ENCODE results near the gene ZNF865.
A peak's percentile ranks its signal among the peaks of the same experiment; 100 is the strongest.

Gene ZNF865

DNA sequence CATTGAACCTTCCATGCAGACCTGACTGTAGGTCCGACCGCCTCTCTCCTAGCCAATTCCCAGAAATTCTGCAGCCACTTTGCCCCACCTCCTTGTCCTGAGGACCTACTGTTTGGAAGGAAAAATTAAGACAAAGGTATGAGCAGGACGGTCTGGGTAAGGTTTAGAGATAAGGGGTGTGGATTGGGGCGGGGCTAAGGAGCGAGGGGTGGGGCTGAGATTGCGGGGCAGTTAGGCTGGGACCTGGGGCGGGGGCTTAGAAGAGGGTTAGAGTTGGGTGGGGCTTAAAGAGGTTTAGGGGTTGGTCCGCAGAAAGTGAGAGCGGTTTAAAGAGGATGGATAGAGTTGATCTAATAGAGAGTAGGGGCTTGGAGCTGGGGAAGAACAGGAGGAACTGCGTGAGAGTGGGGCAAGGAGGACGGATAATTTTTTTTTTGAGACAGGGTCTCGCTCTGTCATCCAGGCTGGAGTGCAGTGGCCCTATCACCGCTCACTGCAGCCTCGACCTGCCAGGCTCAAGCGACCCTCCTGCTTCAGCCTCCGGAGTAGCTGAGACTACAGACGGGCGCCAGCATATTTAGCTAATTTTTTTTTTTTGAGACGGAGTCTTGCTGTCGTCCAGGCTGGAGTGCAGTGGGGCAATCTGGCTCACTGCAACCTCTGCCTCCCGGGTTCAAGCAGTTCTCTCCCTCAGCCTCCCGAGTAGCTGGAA is 1.7 kb upstream of the ZNF865 start:
- Mint-ChIP-seq H3K27ac (peak overlapping the region in 1 of 2 donors; percentile 87), H3K9me3 (peaks cover 0 to 2% of the 10 kb centered on the region in 2 donors), H3K4me1 (ENCODE audit: low read depth in 2 of 2) (peaks cover 43 to 45% of the 10 kb centered on the region in 2 donors), H3K27me3 (no peaks in the 10 kb centered on the region), H3K4me3 (peak overlapping the region; percentile 85 to 86), H3K36me3 (ENCODE audit: insufficient read depth) (peaks cover 42% of the 10 kb centered on the region)
- ATAC-seq (replicated peaks): no peak
- no peak for DNase-seq

DNA sequence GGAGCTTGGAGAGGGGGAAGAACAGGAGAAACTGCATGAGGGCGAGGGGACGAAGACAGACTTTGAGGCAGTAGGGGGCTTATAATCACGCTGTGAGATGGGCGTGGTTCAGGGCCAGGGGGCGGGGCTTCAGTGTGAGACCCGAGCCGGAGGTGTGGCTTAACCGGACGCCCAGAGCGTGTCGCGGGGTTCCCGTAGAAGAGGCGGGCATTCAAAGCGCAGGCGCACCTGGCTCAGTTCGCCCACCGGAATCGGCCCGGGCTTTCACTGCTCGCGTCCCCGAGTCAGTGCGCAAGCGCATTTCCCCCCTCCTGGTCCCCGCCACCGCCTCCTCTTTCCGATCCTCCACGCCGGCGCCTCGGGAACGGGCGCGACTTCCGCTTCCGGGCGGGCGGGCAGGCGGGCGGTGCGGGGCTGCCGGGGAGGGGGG is 225 bp upstream of the ZNF865 start:
- Mint-ChIP-seq H3K4me1 (ENCODE audit: low read depth in 2 of 2) (peaks cover 50 to 54% of the 10 kb centered on the region in 2 donors), H3K9me3 (no peaks in the 10 kb centered on the region), H3K36me3 (ENCODE audit: insufficient read depth) (peaks cover 38% of the 10 kb centered on the region), H3K27ac (peak overlapping the region; percentile 80 to 87), H3K27me3 (no peaks in the 10 kb centered on the region), H3K4me3 (peak overlapping the region; percentile 85 to 86)
- peak; percentile 76 for ATAC-seq (replicated peaks)
- DNase-seq: peak; percentile 92 to 96 (median 95)

DNA sequence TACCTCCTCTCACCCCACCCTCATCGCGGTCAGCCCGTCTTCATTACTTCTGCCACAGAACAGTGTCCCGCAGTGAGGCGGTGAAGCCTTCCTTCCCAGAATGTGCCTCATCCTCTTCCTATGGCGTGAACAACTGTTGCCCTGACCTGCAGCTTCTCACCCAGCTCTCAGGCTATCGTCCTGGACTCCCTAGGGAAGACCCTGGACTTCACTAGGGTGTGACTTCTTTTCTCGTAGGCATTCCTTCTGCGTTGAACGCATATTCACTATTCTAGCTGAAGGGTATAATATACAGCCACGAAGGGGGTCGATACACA is 982 bp downstream of the ZNF865 start:
- DNase-seq (no peak), ATAC-seq (replicated peaks) (no peak)
- Mint-ChIP-seq H3K36me3 (ENCODE audit: insufficient read depth) (peaks cover 40% of the 10 kb centered on the region), H3K27me3 (no peaks in the 10 kb centered on the region), H3K9me3 (no peaks in the 10 kb centered on the region), H3K4me3 (peak overlapping the region; percentile 85 to 86), H3K27ac (peak overlapping the region; percentile 80 to 87), H3K4me1 (ENCODE audit: low read depth in 2 of 2) (peaks cover 47% of the 10 kb centered on the region in 2 donors)

DNA sequence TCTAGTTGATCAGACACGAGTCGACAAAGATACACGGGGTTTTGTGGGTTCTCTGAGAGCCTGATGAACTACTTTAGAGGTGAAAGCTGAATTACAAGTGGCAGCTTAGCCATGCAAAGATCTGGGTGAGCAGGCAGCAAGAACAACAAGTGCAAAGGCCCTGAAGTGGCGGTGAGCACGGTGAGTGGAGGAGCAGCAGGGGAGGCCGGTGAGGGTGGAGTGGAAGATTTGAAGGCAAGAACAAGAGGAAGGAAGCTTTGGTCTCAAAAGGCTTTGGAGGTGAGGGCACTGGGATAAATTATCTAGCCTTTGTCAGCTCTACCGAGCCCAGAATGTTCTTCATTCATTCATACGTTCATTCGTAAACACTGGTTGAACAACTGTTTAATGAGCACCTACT is 1.4 kb downstream of the ZNF865 start:
- Mint-ChIP-seq H3K36me3 (ENCODE audit: insufficient read depth) (peaks cover 40% of the 10 kb centered on the region), H3K27me3 (no peaks in the 10 kb centered on the region), H3K4me3 (peak overlapping the region; percentile 85 to 86), H3K4me1 (ENCODE audit: low read depth in 2 of 2) (peaks cover 46 to 47% of the 10 kb centered on the region in 2 donors), H3K27ac (peak overlapping the region; percentile 80 to 87), H3K9me3 (no peaks in the 10 kb centered on the region)
- DNase-seq: no peak
- ATAC-seq (replicated peaks): no peak

DNA sequence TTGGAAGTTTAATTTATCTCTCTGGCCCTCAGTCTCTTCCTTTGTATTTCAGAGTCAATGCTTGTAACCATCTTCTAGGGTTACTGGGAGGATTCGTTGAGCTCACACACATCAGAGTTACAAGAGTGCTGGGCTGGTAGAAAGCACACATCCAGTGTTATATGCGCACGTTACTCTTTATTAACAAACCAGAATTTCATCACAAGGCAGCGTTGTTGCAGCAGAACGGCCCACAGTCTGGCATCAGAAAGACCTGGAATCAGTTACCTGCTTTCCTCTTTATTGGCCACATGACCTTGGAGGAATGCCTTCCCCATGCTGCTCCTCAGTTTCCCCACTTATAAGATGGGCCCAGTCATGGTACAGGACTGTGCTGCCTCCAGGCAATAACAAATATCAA is 3.9 kb downstream of the ZNF865 start:
- ATAC-seq (replicated peaks): no peak
- Mint-ChIP-seq H3K4me1 (ENCODE audit: low read depth in 2 of 2) (peaks cover 53 to 57% of the 10 kb centered on the region in 2 donors), H3K27me3 (no peaks in the 10 kb centered on the region), H3K36me3 (ENCODE audit: insufficient read depth) (peaks cover 39% of the 10 kb centered on the region), H3K9me3 (no peaks in the 10 kb centered on the region), H3K4me3 (no peak overlapping the region), H3K27ac (no peak overlapping the region)
- no peak for DNase-seq

DNA sequence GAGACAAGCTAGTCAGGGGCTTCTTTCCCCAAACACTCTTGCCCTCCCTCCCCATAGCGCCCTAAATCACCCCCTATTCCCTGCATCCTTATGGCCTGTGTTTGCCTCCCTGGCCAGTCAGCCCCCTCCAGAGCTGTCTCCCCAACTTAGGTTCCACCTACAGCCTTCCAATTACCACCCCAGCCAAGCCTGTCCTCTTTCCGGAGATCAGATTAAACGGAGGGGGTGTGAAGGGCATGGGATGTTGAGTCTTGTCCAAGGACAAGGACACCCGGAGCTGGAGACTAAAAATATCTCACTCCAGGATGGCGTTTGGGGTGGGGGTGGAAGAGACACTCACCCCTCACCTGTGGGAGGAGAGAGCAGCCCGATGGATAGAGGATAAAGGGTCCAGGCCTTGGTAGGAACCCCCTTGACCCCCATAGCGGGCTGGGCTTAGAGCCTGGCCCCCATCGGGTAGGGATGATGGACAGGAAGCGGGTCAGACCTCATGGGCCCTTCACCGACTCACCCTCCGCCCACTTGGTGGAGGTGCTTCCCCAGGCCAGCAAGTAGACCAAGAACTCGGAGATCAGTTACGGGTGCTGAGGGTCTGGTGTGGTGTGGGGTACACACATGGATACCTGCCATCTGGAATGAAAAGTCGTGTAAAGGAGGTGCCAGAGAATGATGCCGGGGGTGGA is 6.0 kb downstream of the ZNF865 start:
- peak overlapping the region in 1 of 2 donors; percentile 20 for H3K27ac Mint-ChIP-seq
- H3K27me3 Mint-ChIP-seq: no peaks in the 10 kb centered on the region
- ATAC-seq (replicated peaks): no peak
- H3K4me3 Mint-ChIP-seq: no peak overlapping the region
- H3K9me3 Mint-ChIP-seq: no peaks in the 10 kb centered on the region
- peaks cover 41% of the 10 kb centered on the region in 2 donors for H3K4me1 Mint-ChIP-seq (ENCODE audit: low read depth in 2 of 2)
- peaks cover 21% of the 10 kb centered on the region for H3K36me3 Mint-ChIP-seq (ENCODE audit: insufficient read depth)
- no peak for DNase-seq

DNA sequence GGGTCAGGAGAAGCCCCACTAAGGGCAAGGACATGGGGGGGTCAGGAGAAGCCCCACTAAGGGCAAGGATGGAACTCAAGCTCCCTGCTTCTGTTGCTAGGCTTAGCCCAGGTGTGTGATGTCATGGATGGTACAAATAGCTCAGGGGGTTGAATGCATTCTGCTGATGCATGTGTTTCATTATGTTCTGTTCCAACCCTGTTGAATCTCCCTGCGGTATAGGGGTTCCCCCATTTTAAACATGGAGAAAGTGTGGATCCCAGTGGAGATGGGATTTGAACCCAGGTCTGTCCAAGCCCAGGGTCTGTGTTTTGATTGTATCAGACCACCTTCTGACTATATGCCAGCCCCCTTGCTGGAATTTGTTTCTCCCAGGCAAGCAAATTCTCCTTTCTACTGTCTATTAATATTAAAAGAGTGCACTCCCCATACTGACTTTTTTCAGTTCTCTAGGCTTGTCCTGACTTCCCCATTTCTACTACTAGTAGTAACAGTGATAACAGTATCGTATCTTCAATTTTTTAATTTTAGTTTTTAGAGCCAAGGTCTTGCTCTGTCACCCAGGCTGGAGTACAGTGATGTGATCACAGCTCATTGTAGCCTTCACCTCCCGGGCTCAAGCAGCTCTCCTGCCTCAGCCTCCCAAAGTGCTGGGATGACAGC is 6.7 kb downstream of the ZNF865 start:
- DNase-seq (no peak), ATAC-seq (replicated peaks) (no peak)
- Mint-ChIP-seq H3K9me3 (no peaks in the 10 kb centered on the region), H3K4me3 (no peak overlapping the region), H3K36me3 (ENCODE audit: insufficient read depth) (peaks cover 22% of the 10 kb centered on the region), H3K27ac (peak overlapping the region; percentile 46 to 73), H3K4me1 (ENCODE audit: low read depth in 2 of 2) (peaks cover 34% of the 10 kb centered on the region in 2 donors), H3K27me3 (no peaks in the 10 kb centered on the region)

DNA sequence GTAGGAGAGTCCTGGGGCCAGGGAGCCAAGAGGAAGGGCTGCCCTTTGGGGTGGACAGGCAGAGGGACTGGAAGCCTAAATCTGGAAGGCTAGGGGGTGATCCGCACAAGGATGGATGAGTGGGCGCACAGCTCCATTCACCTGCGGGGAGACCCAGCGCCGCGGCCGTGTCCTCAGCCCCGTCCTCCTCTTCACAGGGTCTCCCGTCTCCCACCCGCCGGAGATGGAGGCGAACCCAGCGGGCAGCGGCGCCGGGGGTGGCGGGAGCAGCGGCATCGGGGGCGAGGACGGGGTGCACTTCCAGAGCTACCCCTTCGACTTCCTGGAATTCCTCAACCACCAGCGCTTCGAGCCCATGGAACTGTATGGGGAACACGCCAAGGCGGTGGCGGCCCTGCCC is 7.9 kb downstream of the ZNF865 start:
- no peak for DNase-seq
- Mint-ChIP-seq H3K9me3 (no peaks in the 10 kb centered on the region), H3K27me3 (no peaks in the 10 kb centered on the region), H3K27ac (no peak overlapping the region), H3K4me1 (ENCODE audit: low read depth in 2 of 2) (peaks cover 24 to 28% of the 10 kb centered on the region in 2 donors), H3K4me3 (no peak overlapping the region), H3K36me3 (ENCODE audit: insufficient read depth) (peaks cover 28% of the 10 kb centered on the region)
- ATAC-seq (replicated peaks): no peak

DNA sequence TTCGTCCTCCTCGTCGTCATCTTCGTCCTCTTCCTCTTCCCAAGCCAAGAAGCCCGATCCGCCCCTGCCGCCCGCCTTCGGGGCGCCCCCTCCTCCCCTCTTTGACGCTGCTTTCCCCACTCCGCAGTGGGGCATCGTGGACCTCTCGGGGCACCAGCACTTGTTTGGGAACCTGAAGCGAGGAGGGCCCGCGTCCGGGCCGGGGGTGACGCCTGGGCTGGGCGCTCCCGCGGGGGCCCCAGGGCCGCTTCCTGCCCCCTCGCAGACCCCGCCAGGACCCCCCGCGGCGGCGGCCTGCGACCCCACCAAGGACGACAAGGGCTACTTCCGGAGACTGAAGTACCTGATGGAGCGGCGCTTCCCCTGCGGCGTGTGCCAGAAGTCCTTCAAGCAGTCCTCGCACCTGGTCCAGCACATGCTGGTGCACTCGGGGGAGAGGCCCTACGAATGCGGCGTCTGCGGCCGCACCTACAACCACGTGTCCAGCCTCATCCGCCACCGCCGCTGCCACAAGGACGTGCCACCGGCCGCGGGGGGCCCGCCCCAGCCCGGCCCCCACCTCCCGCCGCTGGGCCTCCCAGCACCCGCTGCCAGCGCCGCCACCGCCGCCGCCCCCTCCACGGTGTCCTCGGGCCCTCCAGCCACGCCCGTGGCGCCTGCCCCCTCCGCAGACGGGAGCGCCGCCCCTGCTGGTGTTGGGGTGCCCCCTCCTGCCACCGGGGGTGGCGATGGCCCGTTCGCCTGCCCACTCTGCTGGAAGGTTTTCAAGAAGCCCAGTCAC is 8.7 kb downstream of the ZNF865 start:
- no peaks in the 10 kb centered on the region for H3K9me3 Mint-ChIP-seq
- ATAC-seq (replicated peaks) (no peak), DNase-seq (no peak)
- no peak overlapping the region for H3K27ac Mint-ChIP-seq
- H3K27me3 Mint-ChIP-seq: no peaks in the 10 kb centered on the region
- H3K36me3 Mint-ChIP-seq (ENCODE audit: insufficient read depth): peaks cover 28% of the 10 kb centered on the region
- H3K4me3 Mint-ChIP-seq: no peak overlapping the region
- H3K4me1 Mint-ChIP-seq (ENCODE audit: low read depth in 2 of 2): peaks cover 20 to 27% of the 10 kb centered on the region in 2 donors

DNA sequence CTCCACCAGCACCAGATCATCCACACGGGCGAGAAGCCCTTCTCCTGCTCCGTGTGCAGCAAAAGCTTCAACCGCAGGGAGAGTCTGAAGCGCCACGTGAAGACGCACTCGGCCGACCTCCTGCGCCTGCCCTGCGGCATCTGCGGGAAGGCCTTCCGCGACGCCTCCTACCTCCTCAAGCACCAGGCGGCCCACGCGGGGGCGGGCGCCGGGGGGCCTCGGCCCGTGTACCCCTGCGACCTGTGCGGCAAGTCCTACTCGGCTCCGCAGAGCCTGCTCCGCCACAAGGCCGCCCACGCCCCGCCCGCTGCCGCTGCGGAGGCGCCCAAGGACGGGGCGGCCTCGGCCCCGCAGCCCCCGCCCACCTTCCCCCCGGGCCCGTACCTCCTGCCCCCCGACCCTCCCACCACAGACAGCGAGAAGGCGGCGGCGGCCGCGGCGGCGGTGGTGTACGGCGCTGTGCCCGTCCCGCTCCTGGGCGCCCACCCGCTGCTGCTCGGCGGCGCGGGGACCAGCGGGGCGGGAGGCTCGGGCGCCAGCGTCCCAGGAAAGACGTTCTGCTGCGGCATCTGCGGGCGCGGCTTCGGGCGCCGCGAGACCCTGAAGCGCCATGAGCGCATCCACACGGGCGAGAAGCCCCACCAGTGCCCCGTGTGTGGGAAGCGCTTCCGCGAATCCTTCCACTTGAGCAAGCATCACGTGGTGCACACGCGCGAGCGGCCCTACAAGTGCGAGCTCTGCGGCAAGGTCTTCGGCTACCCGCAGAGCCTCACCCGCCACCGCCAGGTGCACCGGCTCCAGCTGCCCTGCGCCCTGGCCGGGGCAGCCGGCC is 9.5 kb downstream of the ZNF865 start:
- Mint-ChIP-seq H3K4me1 (ENCODE audit: low read depth in 2 of 2) (peaks cover 12 to 22% of the 10 kb centered on the region in 2 donors), H3K36me3 (ENCODE audit: insufficient read depth) (peaks cover 26% of the 10 kb centered on the region), H3K27me3 (no peaks in the 10 kb centered on the region), H3K4me3 (no peak overlapping the region), H3K9me3 (no peaks in the 10 kb centered on the region), H3K27ac (no peak overlapping the region)
- ATAC-seq (replicated peaks) (no peak), DNase-seq (no peak)

DNA sequence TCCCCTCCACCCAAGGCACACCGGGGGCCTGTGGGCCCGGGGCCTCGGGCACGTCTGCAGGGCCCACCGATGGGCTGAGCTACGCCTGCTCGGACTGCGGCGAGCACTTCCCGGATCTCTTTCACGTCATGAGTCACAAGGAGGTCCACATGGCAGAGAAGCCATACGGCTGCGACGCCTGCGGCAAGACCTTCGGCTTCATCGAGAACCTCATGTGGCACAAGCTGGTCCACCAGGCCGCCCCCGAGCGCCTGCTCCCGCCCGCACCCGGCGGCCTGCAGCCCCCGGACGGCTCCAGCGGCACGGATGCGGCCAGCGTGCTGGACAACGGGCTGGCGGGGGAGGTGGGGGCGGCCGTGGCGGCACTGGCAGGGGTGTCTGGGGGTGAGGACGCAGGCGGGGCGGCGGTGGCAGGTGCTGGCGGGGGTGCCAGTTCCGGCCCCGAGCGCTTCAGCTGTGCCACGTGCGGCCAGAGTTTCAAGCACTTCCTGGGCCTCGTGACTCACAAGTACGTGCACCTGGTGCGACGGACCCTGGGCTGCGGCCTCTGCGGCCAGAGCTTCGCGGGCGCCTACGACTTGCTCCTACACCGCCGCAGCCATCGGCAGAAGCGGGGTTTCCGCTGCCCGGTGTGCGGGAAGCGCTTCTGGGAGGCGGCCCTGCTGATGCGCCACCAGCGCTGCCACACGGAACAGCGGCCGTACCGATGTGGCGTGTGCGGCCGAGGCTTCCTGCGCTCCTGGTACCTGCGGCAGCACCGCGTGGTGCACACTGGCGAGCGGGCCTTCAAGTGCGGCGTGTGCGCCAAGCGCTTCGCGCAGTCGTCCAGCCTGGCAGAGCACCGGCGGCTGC is 10.3 kb downstream of the ZNF865 start:
- ATAC-seq (replicated peaks) (no peak), DNase-seq (no peak)
- H3K36me3 Mint-ChIP-seq (ENCODE audit: insufficient read depth): peaks cover 18% of the 10 kb centered on the region
- H3K27ac Mint-ChIP-seq: no peak overlapping the region
- H3K9me3 Mint-ChIP-seq: no peaks in the 10 kb centered on the region
- no peaks in the 10 kb centered on the region for H3K27me3 Mint-ChIP-seq
- no peak overlapping the region for H3K4me3 Mint-ChIP-seq
- peaks cover 13 to 20% of the 10 kb centered on the region in 2 donors for H3K4me1 Mint-ChIP-seq (ENCODE audit: low read depth in 2 of 2)

DNA sequence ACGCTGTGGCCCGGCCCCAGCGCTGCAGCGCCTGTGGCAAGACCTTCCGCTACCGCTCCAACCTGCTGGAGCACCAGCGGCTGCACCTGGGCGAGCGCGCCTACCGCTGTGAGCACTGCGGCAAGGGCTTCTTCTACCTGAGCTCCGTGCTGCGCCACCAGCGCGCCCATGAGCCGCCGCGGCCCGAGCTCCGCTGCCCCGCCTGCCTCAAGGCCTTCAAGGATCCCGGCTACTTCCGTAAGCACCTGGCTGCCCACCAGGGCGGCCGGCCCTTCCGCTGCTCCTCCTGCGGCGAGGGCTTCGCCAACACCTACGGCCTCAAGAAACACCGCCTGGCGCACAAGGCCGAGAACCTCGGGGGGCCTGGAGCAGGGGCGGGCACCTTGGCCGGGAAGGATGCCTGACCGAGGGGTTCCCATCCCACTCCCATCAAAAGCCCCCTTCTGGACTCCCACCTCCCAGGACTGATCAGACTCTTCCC is 11.0 kb downstream of the ZNF865 start:
- ATAC-seq (replicated peaks) (no peak), DNase-seq (no peak)
- H3K27ac Mint-ChIP-seq: no peak overlapping the region
- H3K27me3 Mint-ChIP-seq: no peaks in the 10 kb centered on the region
- H3K4me3 Mint-ChIP-seq: no peak overlapping the region
- peaks cover 17% of the 10 kb centered on the region for H3K36me3 Mint-ChIP-seq (ENCODE audit: insufficient read depth)
- H3K4me1 Mint-ChIP-seq (ENCODE audit: low read depth in 2 of 2): peaks cover 13 to 20% of the 10 kb centered on the region in 2 donors
- H3K9me3 Mint-ChIP-seq: no peaks in the 10 kb centered on the region
